Spleen (tissue), 11 donors: ENCODE results near the gene POFUT1. TPM values are rescaled to one million over a fixed set of nuclear protein-coding genes. Genes with fewer than 3 reads are reported as not detected.
"Not testable (repeated sequence)": the region's sequence is repeated elsewhere in the genome, so short reads cannot be mapped to it uniquely, and the experiment has no call there.

Source experiments
- DNase-seq: peaks from one replicate; pipeline ENCODE4 v3.0.0-alpha.2; 2020
- H3K27ac ChIP-seq, 8 donors: fragments of 200-600 bp; sonication (generic) in 7 of 8; 1 replicate in 4 of 8; 2 replicates in 4 of 8; pipeline versions ENCODE4 v1.5.0 to v1.8.0; 2016 to 2021; ENCODE audit warnings: inconsistent platforms in 4 of 8, mild to moderate bottlenecking in 4 of 8, moderate library complexity in 1 of 8
- H3K27me3 ChIP-seq, 7 donors: fragments of 200-600 bp; sonication (generic) in 6 of 7; replicated peaks in 1 of 7; 1 replicate in 4 of 7; 2 replicates in 3 of 7; pipeline versions ENCODE4 v1.5.0 to v1.8.0; 2016 to 2021; ENCODE audit warnings: inconsistent platforms in 3 of 7, mild to moderate bottlenecking in 1 of 7
- H3K36me3 ChIP-seq, 6 donors: fragments of 200-600 bp; sonication (generic) in 5 of 6; 1 replicate in 4 of 6; 2 replicates in 2 of 6; pipeline versions ENCODE4 v1.5.0 to v1.8.0; 2016 to 2021; ENCODE audit warnings: inconsistent platforms in 2 of 6
- H3K4me1 ChIP-seq, 6 donors: fragments of 200-600 bp; sonication (generic) in 5 of 6; 1 replicate in 3 of 6; 2 replicates in 3 of 6; pipeline versions ENCODE4 v1.5.0 to v1.8.0; 2016 to 2021; ENCODE audit warnings: inconsistent platforms in 3 of 6
- H3K4me3 ChIP-seq, 8 donors: fragments of 200-600 bp; sonication (generic) in 7 of 8; 1 replicate in 4 of 8; 2 replicates in 4 of 8; pipeline versions ENCODE4 v1.5.0 to v1.8.0; 2016 to 2021; ENCODE audit warnings: inconsistent platforms in 4 of 8, mild to moderate bottlenecking in 4 of 8, moderate library complexity in 2 of 8
- H3K9me3 ChIP-seq, 8 donors: fragments of 200-600 bp; sonication (generic) in 7 of 8; 1 replicate in 4 of 8; 2 replicates in 4 of 8; pipeline versions ENCODE4 v1.5.0 to v1.8.0; 2016 to 2021; ENCODE audit warnings: inconsistent platforms in 4 of 8
- POLR2A ChIP-seq, 3 donors: fragments of 450-650 bp; IDR thresholded peaks; one replicate each; pipeline ENCODE4 v1.5.1; 2017; ENCODE audit warnings: antibody characterized with exemption in 3 of 3, mild to moderate bottlenecking in 1 of 3
- POLR2AphosphoS5 ChIP-seq, 3 donors: sonication (generic); formaldehyde crosslinking; IDR thresholded peaks; one replicate each; pipeline ENCODE4 v1.5.1; 2017; ENCODE audit warnings: antibody characterized with exemption in 3 of 3
- WGBS, 5 donors: extraction: QIAGEN DNeasy Blood & Tissue Kit in 3 of 5; methylation state at CpG; one replicate each; pipeline versions ENCODE4 v1.1.5 to v1.1.7; 2013 to 2018; 5-methylcytosine and 5-hydroxymethylcytosine counted together
- intact Hi-C: fragments of 100-400 bp; cut with DNase I; formaldehyde crosslinking; loops from one replicate; pipeline ENCODE4 v1.15.0; 2023; ENCODE audit warnings: low total_unique reads
- polyA plus RNA-seq, 3 donors: library from polyadenylated mRNA; stranded (reverse); fragments of 200-250 nt; gene quantifications; one replicate each; pipeline ENCODE4 v1.2.1, GENCODE V29; 2013
- total RNA-seq, 7 donors: library from RNA; depleted of rRNA in 3 of 7; stranded (reverse); fragments of >200 nt in 3 of 7; fragmentation: NEBNext Ultra II Directional in 4 of 7; extraction: Animal tissue kit (Norgen Biotek cat#: 25700) in 4 of 7; gene quantifications; one replicate each; pipeline versions ENCODE4 v1.1.0 to v1.2.1, GENCODE V29; 2016 to 2021
- TF ChIP-seq, protein P1 (sequence below), 11 experiments: fragments of 200-600 bp in 7 of 11; fragments of 450-650 bp in 4 of 11; sonication (generic) in 4 of 11; IDR thresholded peaks in 8 of 11; conservative IDR thresholded peaks in 3 of 11; 1 replicate in 7 of 11; 2 replicates in 4 of 11; pipeline versions ENCODE4 v1.4.0 to v1.8.0; 2016 to 2021; ENCODE audit warnings: antibody characterized with exemption in 11 of 11, inconsistent platforms in 4 of 11, mild to moderate bottlenecking in 1 of 11
- donor health status: healthy with polysubstance abuse.
- donor health status: DM: no; HTN: no; CAD: no; lungs with moderate emphysema.
- donor health status: DM: no; HTN: no; CAD: no.
- donor health status: Bipolar disorder and iron deficiency.
- donor health status: healthy.
- donor health status: DM: no; HTN: no; CAD: no.
- donor health status: DM: yes; HTN: yes; CAD: no.

POFUT1 gene
- total and polyA plus RNA-seq, 10 donors: 3.8 to 26.3 (median 21.0) TPM

DNA sequence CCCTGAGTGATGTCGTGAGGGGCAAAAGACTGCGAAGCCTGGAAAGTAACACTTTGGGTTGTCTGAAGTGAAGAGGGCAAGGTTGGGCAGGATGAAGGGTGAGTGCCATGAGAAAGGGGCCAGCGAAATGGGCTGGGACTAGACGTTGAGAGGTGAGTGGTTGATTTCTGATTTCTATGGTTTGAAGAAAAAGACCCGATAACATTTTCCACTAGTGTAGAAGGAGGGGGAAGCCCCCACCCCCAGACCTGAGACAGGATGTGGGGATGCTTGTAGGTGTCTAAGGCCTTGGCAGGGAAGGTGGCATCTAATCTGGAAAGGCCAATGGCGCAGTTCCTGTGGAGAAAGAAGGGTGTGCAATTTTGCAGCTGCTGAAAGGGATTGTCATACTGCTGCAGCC is 44.5 kb downstream of the POFUT1 start:
- Histone ChIP-seq H3K4me3 (no peak overlapping the region), H3K4me1 (peaks cover 0 to 8% (median 0%) of the 10 kb centered on the region in 6 donors), H3K36me3 (no peaks in the 10 kb centered on the region), H3K27ac (no peak overlapping the region), H3K27me3 (no peaks in the 10 kb centered on the region), H3K9me3 (no peaks in the 10 kb centered on the region)
- WGBS, 5 donors: 63 to 82% (median 76%) methylated on average over 6 of the region's 6 CpGs
- peak; percentile 46 for DNase-seq
- intact Hi-C loops: no loop called here
- TF ChIP-seq POLR2A (IDR thresholded peaks at IDR 0.05): no peak
- TF ChIP-seq, protein P1, sequence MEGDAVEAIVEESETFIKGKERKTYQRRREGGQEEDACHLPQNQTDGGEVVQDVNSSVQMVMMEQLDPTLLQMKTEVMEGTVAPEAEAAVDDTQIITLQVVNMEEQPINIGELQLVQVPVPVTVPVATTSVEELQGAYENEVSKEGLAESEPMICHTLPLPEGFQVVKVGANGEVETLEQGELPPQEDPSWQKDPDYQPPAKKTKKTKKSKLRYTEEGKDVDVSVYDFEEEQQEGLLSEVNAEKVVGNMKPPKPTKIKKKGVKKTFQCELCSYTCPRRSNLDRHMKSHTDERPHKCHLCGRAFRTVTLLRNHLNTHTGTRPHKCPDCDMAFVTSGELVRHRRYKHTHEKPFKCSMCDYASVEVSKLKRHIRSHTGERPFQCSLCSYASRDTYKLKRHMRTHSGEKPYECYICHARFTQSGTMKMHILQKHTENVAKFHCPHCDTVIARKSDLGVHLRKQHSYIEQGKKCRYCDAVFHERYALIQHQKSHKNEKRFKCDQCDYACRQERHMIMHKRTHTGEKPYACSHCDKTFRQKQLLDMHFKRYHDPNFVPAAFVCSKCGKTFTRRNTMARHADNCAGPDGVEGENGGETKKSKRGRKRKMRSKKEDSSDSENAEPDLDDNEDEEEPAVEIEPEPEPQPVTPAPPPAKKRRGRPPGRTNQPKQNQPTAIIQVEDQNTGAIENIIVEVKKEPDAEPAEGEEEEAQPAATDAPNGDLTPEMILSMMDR (IDR thresholded peaks at IDR 0.05 in 8 of 11, conservative IDR thresholded peaks at IDR 0.05 in 3 of 11): no peak
- no peak for TF ChIP-seq POLR2AphosphoS5 (IDR thresholded peaks at IDR 0.05)

DNA sequence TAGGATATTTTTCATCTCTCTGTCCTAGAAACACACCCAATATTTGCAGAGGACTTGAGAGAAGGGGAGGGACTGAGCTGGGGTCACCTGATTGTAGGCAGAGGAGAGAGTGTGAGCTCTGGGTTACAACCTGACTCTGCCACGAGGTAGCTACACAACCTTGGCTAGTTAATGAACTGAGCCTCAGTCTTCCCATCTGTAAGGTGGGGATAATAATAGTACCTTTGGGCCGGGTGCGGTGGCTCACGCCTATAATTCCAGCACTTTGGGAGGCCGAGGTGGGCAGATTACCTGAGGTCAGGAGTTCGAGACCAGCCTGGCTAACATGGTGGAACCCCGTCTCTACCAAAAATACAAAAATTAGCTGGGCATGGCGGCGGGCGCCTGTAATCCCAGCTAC is 53.3 kb downstream of the POFUT1 start:
- intact Hi-C loops, H3K27ac ChIP-seq, H3K4me1 ChIP-seq, DNase-seq, H3K9me3 ChIP-seq, H3K27me3 ChIP-seq, H3K4me3 ChIP-seq, H3K36me3 ChIP-seq: not testable (repeated sequence)
- WGBS, 5 donors: 92 to 96% (median 96%) methylated on average over 10 of the region's 10 CpGs

DNA sequence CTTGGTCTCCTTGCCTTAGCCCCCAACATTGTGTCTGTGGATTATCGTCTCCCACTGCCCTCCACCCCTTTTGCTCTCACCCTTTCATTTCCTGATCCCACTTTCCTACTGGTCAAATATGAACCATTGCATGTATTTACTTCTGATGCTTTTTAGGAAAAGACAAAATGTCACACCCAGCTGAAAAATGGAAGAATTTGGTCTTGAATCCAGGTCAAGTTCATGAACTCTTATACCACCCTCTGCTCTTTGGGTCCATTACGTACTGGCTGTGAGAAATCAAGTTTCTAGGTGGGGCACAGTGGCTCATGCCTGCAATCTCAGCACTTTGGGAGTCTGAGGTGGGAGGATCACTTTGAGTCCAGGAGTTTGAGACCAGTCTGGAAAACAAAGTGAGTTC is 54.0 kb downstream of the POFUT1 start:
- Histone ChIP-seq H3K9me3 (no peaks in the 10 kb centered on the region), H3K27me3 (no peaks in the 10 kb centered on the region), H3K4me1 (no peaks in the 10 kb centered on the region), H3K27ac (no peak overlapping the region), H3K36me3 (no peaks in the 10 kb centered on the region), H3K4me3 (no peak overlapping the region)
- TF ChIP-seq, protein P1 (IDR thresholded peaks at IDR 0.05 in 8 of 11, conservative IDR thresholded peaks at IDR 0.05 in 3 of 11): no peak
- no peak for TF ChIP-seq POLR2A (IDR thresholded peaks at IDR 0.05)
- no peak for TF ChIP-seq POLR2AphosphoS5 (IDR thresholded peaks at IDR 0.05)
- intact Hi-C loops: no loop called here
- no peak for DNase-seq
- 79 to 93% (median 88%) methylated on average over 2 of the region's 2 CpGs for WGBS, 5 donors

DNA sequence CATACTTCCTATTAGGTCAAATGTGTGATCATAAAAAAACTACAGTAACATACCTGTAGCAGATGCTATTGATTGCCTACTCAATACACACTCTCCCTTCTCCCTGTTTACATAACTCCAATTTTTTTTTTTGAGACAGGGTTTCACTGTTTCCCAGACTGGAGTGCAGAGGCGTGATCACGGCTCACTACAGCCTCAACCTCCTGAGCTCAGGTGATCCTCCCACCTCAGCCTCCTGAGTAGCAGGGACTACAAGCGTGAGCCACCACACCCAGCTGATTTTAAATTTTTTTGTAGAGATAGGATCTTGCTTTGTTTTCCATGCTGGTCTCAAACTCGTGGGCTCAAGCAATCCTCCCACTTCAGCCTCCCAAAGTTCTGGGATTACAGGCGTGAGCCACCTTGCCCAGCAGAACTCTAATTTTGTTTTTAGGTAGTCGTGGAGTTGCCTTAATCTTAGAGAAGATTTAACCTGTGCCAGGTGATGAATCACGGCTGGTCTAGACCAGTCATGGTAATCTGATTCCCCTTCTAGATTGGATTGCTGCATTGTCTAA is 55.8 kb downstream of the POFUT1 start:
- Histone ChIP-seq H3K4me3 (no peak overlapping the region), H3K27ac (no peak overlapping the region), H3K4me1 (no peaks in the 10 kb centered on the region), H3K36me3 (no peaks in the 10 kb centered on the region), H3K27me3 (no peaks in the 10 kb centered on the region), H3K9me3 (no peaks in the 10 kb centered on the region)
- intact Hi-C loops: no loop called here
- 83 to 92% (median 88%) methylated on average over 7 of the region's 7 CpGs for WGBS, 5 donors
- TF ChIP-seq POLR2A (IDR thresholded peaks at IDR 0.05): no peak
- TF ChIP-seq, protein P1 (IDR thresholded peaks at IDR 0.05 in 8 of 11, conservative IDR thresholded peaks at IDR 0.05 in 3 of 11): no peak
- TF ChIP-seq POLR2AphosphoS5 (IDR thresholded peaks at IDR 0.05): no peak
- no peak for DNase-seq

DNA sequence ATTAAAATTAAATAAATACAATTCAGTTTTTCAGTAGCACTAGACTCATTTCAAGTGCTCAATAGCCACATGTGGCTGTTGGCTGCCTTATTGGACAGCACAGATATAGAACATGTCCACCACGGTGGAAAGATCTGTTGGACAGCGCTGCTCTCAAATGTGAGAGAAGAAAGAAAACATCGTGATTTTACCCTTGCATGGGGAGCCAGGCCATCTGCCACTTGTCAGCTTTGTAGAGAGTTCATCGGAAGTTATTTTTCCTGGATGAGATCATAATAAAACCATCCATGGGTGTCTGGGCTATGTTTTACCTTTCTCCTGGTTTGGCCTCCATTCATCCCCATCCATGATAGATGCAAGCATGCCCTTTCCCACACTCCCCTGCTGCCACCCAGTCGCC is 63.9 kb downstream of the POFUT1 start:
- 79 to 86% (median 80%) methylated on average over 5 of the region's 5 CpGs for WGBS, 5 donors
- no peak overlapping the region for H3K27ac ChIP-seq
- H3K4me1 ChIP-seq: peaks cover 0 to 13% (median 1%) of the 10 kb centered on the region in 6 donors
- H3K9me3 ChIP-seq: peaks cover 0 to 3% (median 0%) of the 10 kb centered on the region in 8 donors
- TF ChIP-seq, protein P1 (IDR thresholded peaks at IDR 0.05 in 8 of 11, conservative IDR thresholded peaks at IDR 0.05 in 3 of 11): no peak
- TF ChIP-seq POLR2AphosphoS5 (IDR thresholded peaks at IDR 0.05) (no peak), POLR2A (IDR thresholded peaks at IDR 0.05) (no peak)
- no peaks in the 10 kb centered on the region for H3K27me3 ChIP-seq
- DNase-seq: no peak
- no peaks in the 10 kb centered on the region for H3K36me3 ChIP-seq
- no peak overlapping the region for H3K4me3 ChIP-seq
- intact Hi-C loops: no loop called here
